Heart left ventricle (tissue), 13 donors: ENCODE data around the gene CCDC178.

Experiments
- POLR2A ChIP-seq, 2 donors: fragments of 450-650 bp; IDR thresholded peaks; one replicate each; pipeline ENCODE4 v1.6.1; 2017; ENCODE audit warnings: antibody characterized with exemption in 2 of 2, mild to moderate bottlenecking in 2 of 2, moderate library complexity in 2 of 2
- TF ChIP-seq, protein P1 (sequence below), 12 donors: fragments of 200-600 bp; sonication (generic) in 4 of 12; IDR thresholded peaks; one replicate each; pipeline versions ENCODE4 v1.5.0 to v1.8.0; 2018 to 2022; ENCODE audit warnings: antibody characterized with exemption in 12 of 12, mild to moderate bottlenecking in 5 of 12
- donor health status: ischemic (EF 13 %, LVEDD 7.1; RV severe dilation, severe dysfunction).
- donor health status: DM: no; HTN: yes; CAD: no.
- donor health status: DM: no; HTN: no; CAD: no.
- donor health status: ischemic (EF 25% LVEDD 6.9; RV normal size, moderate dysfunction).
- donor health status: ischemic (EF 25% LVEDD 5.7; RV mildly dilated, moderate dysfunction).
- donor health status: ischemic (EF 35%, LVEDD 5.7; RV mildly dilated, moderate dysfunction).
- donor health status: nonischemic (EF 11% LVEDD 7.7; RV severe dilation, severe dysfunction).
- donor health status: DM: yes; HTN: yes; CAD: no.
- donor health status: PGD.
- donor health status: ischemic (EF 29% LVEDD 5.4; RV normal size, mild dysfunction).
- donor health status: nonischemic (EF 23%, LVEDD 6.1; RV moderate dilation, normal function).

DNA sequence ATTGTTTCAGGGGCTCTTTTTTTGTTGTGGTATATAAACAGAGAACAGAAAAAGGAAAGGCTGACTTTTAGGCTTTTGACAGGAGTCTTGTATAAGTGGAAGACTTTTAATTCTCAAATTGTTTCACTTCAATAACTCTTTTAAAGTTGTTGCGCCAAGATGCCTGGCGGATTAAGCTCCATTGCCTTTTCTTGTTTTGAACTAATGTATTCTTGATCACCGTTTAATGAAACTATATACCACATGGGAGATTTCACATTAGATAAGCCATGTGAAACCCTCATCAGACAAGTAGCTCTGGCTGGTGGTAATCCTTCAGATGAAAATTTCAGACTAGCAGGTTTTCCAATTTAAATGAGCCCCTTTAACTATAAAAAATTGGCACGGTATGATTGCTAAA is 257.4 kb downstream of the CCDC178 start:
- TF ChIP-seq, protein P1, sequence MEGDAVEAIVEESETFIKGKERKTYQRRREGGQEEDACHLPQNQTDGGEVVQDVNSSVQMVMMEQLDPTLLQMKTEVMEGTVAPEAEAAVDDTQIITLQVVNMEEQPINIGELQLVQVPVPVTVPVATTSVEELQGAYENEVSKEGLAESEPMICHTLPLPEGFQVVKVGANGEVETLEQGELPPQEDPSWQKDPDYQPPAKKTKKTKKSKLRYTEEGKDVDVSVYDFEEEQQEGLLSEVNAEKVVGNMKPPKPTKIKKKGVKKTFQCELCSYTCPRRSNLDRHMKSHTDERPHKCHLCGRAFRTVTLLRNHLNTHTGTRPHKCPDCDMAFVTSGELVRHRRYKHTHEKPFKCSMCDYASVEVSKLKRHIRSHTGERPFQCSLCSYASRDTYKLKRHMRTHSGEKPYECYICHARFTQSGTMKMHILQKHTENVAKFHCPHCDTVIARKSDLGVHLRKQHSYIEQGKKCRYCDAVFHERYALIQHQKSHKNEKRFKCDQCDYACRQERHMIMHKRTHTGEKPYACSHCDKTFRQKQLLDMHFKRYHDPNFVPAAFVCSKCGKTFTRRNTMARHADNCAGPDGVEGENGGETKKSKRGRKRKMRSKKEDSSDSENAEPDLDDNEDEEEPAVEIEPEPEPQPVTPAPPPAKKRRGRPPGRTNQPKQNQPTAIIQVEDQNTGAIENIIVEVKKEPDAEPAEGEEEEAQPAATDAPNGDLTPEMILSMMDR (IDR thresholded peaks at IDR 0.05), result no peak
- TF ChIP-seq POLR2A (IDR thresholded peaks at IDR 0.05), result no peak
